Muscle of back (tissue), 11 donors: ENCODE results near the gene MED29. TPM values are rescaled to one million over a fixed set of nuclear protein-coding genes. Genes with fewer than 3 reads are reported as not detected.
A peak's percentile ranks its signal among the peaks of the same experiment; 100 is the strongest.

Experiments used
- DNase-seq, 3 donors: peaks; one replicate each; pipeline versions ENCODE4 v3.0.0 to v3.0.0-alpha.2; 2013
- polyA plus RNA-seq, 10 donors: library from polyadenylated mRNA; unstranded; fragments of 120-200 nt; gene quantifications; one replicate each; pipeline ENCODE4 v1.2.1, GENCODE V29; 2013; ENCODE audit not compliant: insufficient read length in 10 of 10

MED29 gene
- polyA plus RNA-seq, 10 donors: 18.9 to 27.5 (median 24.9) TPM

DNA sequence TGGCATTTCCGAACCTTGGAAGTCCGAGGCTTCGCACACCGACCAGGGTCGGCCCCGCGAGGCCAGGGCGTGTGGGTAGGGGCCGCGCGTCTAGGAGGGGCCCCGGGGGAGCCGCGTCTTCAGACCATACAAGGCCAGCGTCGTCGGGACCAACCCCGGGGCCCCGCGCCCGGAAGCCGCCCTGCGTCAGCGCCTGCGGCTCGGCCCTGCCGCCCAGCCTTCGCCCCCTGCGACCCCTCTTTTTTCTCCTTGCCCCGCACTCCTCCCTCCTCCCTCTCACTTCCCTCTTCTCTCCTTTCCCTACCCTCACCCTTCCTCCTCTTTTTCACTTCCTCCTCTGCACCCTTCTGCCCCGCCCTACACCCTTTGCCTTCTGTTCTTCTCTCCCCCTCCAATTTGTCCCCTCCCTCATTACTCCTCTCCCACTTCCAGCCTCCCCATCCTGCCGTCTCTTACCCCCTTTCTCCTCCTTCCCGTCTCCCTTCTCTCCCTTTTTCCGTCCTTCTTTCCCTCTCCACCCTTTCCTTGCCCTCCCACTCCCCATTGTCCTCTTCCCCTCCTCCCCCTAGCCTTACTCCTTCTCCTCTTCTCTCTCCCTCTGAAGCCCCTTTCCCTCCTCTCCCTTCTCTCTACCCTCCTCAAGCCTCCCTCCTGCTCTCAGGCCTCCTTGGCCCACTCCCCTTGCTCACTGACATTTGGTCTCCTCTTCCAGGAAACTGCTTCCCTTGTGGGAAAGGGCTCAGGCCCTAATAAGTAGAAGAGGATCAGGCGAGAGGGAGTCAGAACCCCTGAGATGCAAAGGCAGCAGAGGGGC lies 19.0 kb downstream of the MED29 start:
- peak in 2 of 3 donors; percentile 73 to 81 for DNase-seq

DNA sequence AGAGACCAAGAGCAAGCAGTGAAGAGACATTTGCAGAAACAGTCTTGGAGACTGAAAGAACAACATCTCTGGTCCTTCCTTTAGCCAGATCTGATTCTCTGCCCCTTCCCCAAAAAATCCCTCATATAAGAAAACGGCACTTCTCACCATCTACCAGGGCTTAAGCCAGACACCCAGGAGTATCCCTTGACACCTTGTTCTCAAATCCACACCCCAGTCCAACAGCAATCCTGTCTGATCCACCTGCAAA lies 19.6 kb downstream of the MED29 start:
- no peak for DNase-seq

- peak in 2 of 3 donors; percentile 70 to 79 for DNase-seq
Measured at GRCh38 chr19:39411081-39411831, 20.1 kb downstream of the MED29 start.

GRCh38 chr19:39411832-39412099 lies 20.6 kb downstream of the MED29 start:
- DNase-seq: peak; percentile 92 to 96 (median 93)

DNA sequence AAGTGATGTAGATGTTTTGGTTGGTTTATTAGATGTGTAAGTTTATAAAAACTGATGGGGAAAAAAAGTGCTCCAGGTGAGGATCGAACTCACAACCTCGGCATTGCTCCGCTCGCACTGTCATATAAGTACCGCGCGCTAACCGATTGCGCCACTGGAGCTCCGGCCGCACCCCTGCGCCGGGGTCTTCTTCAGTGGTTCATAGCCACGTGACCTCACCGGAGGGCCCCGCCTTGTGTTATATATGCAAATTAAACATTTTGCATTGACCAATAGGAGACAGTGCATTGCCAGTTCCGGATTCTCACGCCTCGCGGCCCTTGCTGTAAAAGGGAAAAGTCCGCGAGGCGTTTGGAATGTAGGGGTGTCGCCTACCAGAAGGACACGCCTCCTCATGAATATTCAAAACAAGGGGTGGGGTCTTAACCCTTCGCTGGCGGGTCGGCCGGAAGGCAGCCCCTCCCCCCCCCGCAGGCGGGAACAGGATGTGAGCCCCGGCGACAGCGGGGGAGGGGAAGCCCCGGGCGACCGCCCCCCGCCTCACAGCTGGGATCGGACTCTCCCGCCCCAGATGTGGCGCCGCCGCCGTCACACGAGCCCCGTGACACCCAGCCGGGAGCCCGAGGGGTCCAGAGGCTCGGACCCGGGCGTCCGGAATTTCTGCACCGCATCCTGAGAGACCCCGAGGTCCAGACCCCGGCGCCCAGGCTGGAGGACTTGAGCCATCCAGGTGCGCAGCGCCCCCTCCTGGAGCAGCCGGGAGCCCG lies 21.1 kb downstream of the MED29 start, which contains the start of gene PLEKHG2:
Gene PLEKHG2 (plus strand): TSS at position 570 of the 767 bp plus-strand sequence. CDS start 1,418 bp downstream, outside the sequence.
- peak; percentile 99 to 100 (median 100) for DNase-seq

DNA sequence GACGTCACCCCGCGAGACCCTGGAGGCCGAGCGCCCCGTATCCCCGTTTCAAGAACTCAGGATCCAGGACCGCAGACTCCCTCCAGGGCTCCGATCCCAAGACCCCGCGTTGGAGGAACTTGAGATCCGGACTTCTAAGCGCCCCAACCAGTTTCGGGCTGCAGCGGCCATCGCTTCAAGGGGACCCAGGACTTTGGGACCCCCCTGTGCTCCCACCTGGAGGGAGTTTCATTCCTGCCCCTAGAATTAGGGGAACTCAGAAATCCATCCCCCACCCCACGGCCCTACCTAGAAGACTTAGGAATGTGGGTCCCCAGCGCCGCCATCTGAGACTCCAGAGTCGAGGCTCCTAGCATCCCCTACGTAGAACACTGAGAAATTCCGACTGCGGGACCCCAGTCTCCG lies 21.7 kb downstream of the MED29 start:
- peak in 1 of 3 donors; percentile 90 for DNase-seq

DNA sequence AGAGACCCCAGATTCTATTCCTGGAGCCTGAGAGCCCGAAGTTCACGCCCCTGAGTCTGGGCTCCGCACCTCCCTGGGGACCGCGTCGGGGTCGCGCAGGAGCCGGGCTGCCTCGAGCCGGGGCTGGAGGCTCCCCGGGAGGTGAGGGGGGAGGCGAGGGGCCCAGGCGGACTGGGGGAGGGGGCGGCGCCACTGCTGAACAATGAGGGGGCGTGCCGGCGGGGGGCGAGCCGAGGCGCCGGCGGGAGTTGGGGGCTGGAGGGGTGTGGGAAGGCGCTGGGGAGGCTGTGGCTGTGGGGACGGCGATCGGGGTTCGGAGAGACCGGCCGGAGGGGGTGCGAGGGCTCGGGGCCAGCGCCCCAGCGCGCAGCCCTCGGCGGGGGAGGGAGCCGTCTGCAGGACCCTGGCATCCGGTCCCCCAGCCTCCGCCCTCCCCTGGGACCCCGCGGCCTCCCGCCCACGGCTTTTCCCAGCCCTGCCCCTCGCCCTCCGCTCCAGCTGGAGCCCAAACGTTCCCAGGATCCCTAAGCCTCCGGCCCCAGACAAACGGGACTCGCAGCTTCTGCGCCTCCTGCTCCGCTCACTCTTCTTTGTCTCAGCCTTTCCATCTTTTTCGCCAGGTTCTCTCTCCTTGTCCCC lies 22.2 kb downstream of the MED29 start:
- peak in 2 of 3 donors; percentile 82 to 92 for DNase-seq

DNA sequence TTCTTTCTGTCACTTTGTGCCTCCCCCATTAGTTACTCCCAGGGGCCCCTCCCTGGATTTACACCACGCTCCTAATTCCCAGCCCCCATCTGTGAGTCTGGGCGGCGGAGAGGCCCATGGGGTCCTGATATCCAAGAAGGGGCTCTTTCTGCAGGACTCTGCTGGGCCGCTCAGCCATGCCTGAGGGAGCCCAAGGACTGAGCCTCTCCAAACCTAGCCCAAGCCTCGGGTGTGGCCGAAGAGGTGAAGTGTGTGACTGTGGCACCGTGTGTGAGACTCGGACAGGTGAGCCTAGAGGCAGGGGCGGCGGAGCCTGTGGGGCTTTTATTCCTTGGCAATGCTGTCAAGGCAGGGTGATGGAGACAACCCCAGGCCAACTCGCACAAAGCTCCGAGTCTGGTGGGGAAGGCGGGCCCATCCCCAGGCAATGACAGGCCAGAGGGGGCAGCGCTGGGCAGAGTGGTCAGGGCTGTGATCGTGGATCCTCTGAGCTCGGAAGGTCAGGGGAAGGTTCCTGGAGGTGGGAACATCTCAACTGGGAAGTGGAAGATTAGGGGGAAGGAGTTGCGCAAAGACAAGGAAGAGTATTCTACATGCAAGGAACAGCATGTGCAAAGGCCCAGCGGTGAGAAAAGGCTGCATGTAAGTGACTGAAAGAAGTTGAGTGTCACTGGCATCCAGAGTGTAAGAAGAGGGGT lies 22.9 kb downstream of the MED29 start:
- DNase-seq: no peak

DNA sequence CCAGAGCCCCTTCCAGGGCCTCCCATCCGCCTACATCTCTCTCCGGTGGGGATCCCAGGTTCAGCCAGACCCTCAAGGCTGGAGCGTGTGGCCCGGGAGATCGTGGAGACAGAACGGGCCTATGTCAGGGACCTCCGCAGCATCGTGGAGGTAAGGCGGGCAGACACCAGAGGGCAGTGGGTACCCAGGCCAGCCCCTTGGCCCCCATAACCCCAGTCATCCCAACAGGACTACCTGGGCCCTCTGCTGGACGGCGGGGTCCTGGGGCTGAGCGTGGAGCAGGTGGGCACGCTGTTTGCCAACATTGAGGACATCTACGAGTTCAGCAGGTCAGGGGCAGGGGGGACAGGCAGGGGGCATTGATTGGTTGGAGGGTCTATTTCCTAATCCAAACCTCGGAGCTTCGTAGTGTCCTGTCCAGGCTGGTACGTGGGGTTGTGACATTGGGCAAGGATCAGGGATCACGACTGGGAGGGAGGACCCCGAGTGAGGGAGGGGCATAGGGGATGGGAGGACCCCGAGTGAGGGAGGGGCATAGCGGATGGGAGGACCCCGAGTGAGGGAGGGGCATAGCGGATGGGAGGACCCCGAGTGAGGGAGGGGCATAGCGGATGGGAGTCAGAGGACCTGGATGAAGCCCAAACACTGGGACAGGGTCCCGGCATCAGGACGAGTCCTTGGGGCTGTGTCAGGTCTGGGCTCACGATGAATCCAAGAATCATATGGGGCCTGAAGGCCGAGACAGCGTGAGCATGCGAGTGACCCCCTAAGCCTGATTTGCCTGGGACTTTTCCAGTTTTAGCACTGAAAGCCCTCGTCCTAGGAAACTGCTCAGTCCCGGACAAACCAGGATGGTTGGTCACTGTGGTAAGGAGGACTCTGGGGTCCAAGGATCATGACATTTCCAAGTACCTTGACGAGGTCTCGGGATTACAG lies 24.2 kb downstream of the MED29 start:
- DNase-seq: no peak

DNA sequence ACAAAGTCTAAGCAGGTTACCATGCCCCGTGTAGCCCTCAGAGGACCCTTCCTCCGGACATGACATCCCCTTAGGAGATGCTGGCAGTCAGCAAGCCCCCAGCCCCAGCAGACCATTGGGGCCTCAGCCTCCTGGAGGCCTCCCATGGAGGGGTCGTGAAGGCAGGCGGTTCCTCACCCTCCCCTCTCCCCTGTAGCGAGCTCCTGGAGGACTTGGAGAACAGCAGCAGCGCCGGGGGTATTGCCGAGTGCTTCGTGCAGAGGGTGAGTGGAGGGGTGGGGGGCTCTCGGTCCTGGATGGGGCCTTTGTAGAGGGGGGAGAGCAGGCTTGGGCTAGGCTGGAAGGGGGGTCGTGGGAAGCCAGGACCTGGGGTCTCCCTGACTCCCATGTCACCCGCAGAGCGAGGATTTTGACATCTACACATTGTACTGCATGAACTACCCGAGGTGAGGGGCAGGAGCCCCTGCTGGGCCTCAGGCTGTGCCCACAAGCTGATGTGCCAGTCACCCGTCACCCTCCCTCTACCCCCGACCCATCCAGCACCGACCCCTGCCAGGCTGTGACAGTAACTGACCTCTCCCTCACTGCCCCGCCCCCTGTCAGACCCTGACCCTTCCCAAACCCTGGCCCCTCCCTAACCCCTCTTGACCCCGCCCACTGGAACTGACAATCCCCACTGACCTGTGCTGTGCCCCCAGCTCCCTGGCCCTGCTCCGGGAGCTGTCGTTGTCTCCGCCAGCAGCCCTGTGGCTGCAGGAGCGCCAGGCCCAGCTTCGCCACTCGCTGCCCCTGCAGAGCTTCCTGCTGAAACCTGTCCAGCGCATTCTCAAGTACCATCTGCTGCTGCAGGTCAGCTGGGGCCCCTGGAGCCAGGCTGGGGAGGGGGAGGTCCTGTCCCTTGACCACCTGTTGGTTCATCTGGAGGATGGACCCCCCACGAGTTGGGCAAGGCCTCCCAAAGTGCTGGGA lies 25.3 kb downstream of the MED29 start:
- DNase-seq: no peak

DNA sequence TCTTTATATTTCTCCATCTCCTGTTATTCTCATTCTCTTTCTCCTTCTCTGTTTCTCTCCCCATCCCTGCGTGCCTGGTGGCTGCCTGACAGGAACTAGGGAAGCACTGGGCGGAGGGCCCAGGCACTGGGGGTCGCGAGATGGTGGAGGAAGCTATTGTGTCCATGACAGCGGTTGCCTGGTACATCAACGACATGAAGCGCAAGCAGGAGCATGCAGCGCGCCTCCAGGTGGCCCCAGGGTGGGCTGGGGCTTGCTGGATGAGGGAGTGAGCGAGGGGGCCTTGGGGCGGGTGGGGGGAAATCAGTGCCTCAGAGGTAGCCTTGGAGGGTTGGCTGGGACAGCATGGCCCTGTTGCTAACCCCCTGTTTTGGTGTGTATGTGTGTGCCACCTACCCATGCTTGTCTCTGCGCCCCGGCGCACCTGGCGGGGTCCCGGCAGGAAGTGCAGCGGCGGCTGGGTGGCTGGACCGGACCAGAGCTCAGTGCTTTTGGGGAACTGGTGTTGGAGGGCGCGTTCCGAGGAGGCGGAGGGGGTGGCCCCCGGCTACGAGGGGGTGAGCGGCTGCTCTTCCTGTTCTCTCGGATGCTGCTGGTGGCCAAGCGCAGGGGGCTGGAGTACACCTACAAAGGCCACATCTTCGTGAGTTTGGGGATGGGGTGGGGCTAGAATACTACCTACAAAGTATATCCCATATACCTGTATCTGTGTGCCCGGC lies 26.4 kb downstream of the MED29 start:
- no peak for DNase-seq

DNA sequence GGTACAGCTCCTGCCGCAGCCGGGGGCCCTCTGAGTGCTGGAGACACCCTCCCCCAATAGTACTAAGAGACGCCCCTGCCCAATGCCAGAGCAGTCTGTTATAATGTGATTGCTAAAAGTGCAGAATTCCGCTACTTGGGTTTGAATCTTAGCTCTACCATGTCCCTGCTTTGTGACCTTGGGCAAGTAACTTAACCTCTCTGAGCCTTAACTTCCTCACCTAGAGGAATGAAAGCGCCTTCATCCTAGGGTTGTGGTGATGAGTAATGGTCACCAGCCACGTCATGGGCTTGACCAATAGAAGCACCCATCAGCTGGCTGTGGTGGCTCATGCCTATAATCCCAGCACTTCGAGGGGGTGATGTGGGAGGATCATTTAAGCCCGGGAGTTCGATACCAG lies 27.8 kb downstream of the MED29 start:
- no peak for DNase-seq

GRCh38 chr19:39420769-39421168 lies 29.6 kb downstream of the MED29 start:
- DNase-seq: no peak

DNA sequence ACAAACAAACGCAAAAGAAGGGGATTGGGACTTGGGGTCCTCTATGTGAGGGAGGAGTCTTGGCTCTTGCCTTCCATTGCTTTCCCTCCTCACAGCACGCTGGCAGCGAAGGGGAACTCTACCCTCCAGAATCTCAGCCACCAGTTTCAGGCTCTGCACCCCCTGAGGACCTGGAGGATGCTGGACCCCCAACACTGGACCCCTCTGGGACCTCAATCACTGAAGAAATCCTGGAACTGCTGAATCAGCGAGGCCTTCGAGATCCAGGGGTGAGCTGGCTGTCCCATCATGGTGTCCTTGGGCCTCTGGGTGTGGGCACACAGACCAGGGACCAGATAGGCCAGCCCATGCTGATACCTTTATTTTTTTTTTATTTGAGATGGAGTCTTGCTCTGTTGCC lies 30.8 kb downstream of the MED29 start:
- no peak for DNase-seq

GRCh38 chr19:39423258-39424086 lies 32.3 kb downstream of the MED29 start:
- DNase-seq: no peak

- DNase-seq: no peak
Measured at GRCh38 chr19:39424934-39425333, 33.8 kb downstream of the MED29 start.

- no peak for DNase-seq
Measured at GRCh38 chr19:39425744-39426143, 34.6 kb downstream of the MED29 start.

- DNase-seq: no peak
Measured at GRCh38 chr19:39426170-39426569, 35.0 kb downstream of the MED29 start.
